CD8-positive, alpha-beta memory T cell (primary cell): ENCODE data around the gene ATG2A. TPM values are rescaled to one million over a fixed set of nuclear protein-coding genes. Genes with fewer than 3 reads are reported as not detected.

Experiments
- CTCF ChIA-PET: fragments of 350-600 bp; sonication (Branson Sonifier 250); formaldehyde crosslinking; loops from one replicate; lab custom pipeline; 2021; ENCODE audit warnings: antibody characterized with exemption; lab: Charles Lee
- POLR2A ChIA-PET: fragments of 350-600 bp; sonication (Branson Sonifier 250); formaldehyde crosslinking; loops from one replicate; lab custom pipeline; 2021; ENCODE audit warnings: antibody characterized with exemption; lab: Charles Lee
- DNase-seq, 5 donors: peaks; one replicate each; pipeline versions ENCODE4 v3.0.0 to v3.0.0-alpha.2; 2020 to 2022; ENCODE audit warnings: mixed read lengths in 1 of 5
- H3K27ac ChIP-seq: one replicate; pipeline ENCODE4 v1.7.0; 2013; ENCODE audit warnings: low read depth, mild to moderate bottlenecking, low read length, moderate library complexity
- H3K27me3 ChIP-seq: 2 replicates; pipeline ENCODE4 v1.7.0; 2013; ENCODE audit warnings: low read length, mild to moderate bottlenecking; ENCODE audit not compliant: insufficient read depth, poor library complexity, severe bottlenecking
- H3K36me3 ChIP-seq: 2 replicates; pipeline ENCODE4 v1.7.0; 2013; ENCODE audit warnings: mild to moderate bottlenecking, low read length, moderate library complexity; ENCODE audit not compliant: insufficient read depth
- H3K4me1 ChIP-seq: 2 replicates; pipeline ENCODE4 v1.7.0; 2013; ENCODE audit warnings: mild to moderate bottlenecking, low read length, moderate library complexity; ENCODE audit not compliant: insufficient read depth
- H3K4me3 ChIP-seq: 2 replicates; pipeline ENCODE4 v1.7.0; 2013; ENCODE audit warnings: mild to moderate bottlenecking, low read length
- H3K9me3 ChIP-seq: 2 replicates; pipeline ENCODE4 v1.7.0; 2013; ENCODE audit warnings: mild to moderate bottlenecking, low read length
- H3K27ac Mint-ChIP-seq, 8 donors: one replicate each; pipeline ENCODE4 v1.8.0; 2020 to 2021; ENCODE audit warnings: mixed read lengths in 8 of 8, mild to moderate bottlenecking in 6 of 8, inconsistent platforms in 3 of 8, moderate library complexity in 3 of 8
- H3K27me3 Mint-ChIP-seq, 2 donors: one replicate each; pipeline ENCODE4 v1.8.0; 2020 to 2021; ENCODE audit warnings: mixed read lengths in 2 of 2, mild to moderate bottlenecking in 1 of 2, moderate library complexity in 1 of 2
- H3K36me3 Mint-ChIP-seq, 3 donors: one replicate each; pipeline ENCODE4 v1.8.0; 2020 to 2021; ENCODE audit warnings: mixed read lengths in 3 of 3, inconsistent platforms in 1 of 3, mild to moderate bottlenecking in 1 of 3
- H3K4me1 Mint-ChIP-seq, 3 donors: one replicate each; pipeline ENCODE4 v1.8.0; 2020 to 2021; ENCODE audit warnings: mixed read lengths in 3 of 3, inconsistent platforms in 1 of 3, mild to moderate bottlenecking in 1 of 3
- H3K4me3 Mint-ChIP-seq, 7 donors: one replicate each; pipeline ENCODE4 v1.8.0; 2020 to 2021; ENCODE audit warnings: mixed read lengths in 7 of 7, mild to moderate bottlenecking in 6 of 7, moderate library complexity in 4 of 7, inconsistent platforms in 2 of 7
- H3K9me3 Mint-ChIP-seq, 5 donors: one replicate each; pipeline ENCODE4 v1.8.0; 2020 to 2022; ENCODE audit warnings: mixed read lengths in 5 of 5, mild to moderate bottlenecking in 3 of 5, moderate library complexity in 2 of 5, inconsistent platforms in 1 of 5
- polyA plus RNA-seq: library from polyadenylated mRNA; unstranded; fragments of 300-500 nt; fragmentation: Illumina TruSeq; gene quantifications from one replicate; pipeline ENCODE4 v1.2.3, GENCODE V29; 2021
- total RNA-seq, 2 experiments: library from RNA; stranded (reverse); gene quantifications; one replicate each; pipeline ENCODE4 v1.2.3, GENCODE V29; 2021

ATG2A gene
- total and polyA plus RNA-seq, 3 experiments from 2014 or later: 7.6 to 27.0 (median 25.7) TPM

- H3K9me3 ChIP-seq: no peaks in the 10 kb centered on the region
- ChIA-PET POLR2A (interaction anchor here (0.8 to 14.7 kb wide), 4 partner anchors 18 to 241 kb away, joined by 3 to 569 read pairs (median 6); partner anchors contain the start of genes ARL2, SF1 and ZNHIT2), CTCF (interaction anchor here (0.7 to 29.6 kb wide), 4 partner anchors 11 to 240 kb away, joined by 3 to 1256 read pairs (median 34); partner anchors contain the start of genes CDC42BPG and ZNHIT2)
- no peak for DNase-seq
- H3K27ac ChIP-seq: peak overlapping the region; percentile 76
- H3K4me3 Mint-ChIP-seq: peak overlapping the region; percentile 98 to 100 (median 99)
- no peaks in the 10 kb centered on the region for H3K9me3 Mint-ChIP-seq
- peaks cover 0 to 10% of the 10 kb centered on the region in 2 donors for H3K27me3 Mint-ChIP-seq
- H3K36me3 Mint-ChIP-seq: peaks cover 11 to 62% (median 14%) of the 10 kb centered on the region in 3 donors
- peak overlapping the region; percentile 92 to 99 (median 96) for H3K27ac Mint-ChIP-seq
- H3K36me3 ChIP-seq: peaks cover 32% of the 10 kb centered on the region
- H3K4me3 ChIP-seq: peak overlapping the region; percentile 99
- no peaks in the 10 kb centered on the region for H3K27me3 ChIP-seq
- peaks cover 72 to 76% (median 76%) of the 10 kb centered on the region in 3 donors for H3K4me1 Mint-ChIP-seq
- peaks cover 76% of the 10 kb centered on the region for H3K4me1 ChIP-seq
Observed at GRCh38 chr11:64876835-64877341, 40.1 kb downstream of the ATG2A start.

GRCh38 chr11:64876229-64876750 is 40.7 kb downstream of the ATG2A start:
- peaks cover 38% of the 10 kb centered on the region for H3K36me3 ChIP-seq
- H3K4me1 Mint-ChIP-seq: peaks cover 74 to 79% (median 78%) of the 10 kb centered on the region in 3 donors

DNA sequence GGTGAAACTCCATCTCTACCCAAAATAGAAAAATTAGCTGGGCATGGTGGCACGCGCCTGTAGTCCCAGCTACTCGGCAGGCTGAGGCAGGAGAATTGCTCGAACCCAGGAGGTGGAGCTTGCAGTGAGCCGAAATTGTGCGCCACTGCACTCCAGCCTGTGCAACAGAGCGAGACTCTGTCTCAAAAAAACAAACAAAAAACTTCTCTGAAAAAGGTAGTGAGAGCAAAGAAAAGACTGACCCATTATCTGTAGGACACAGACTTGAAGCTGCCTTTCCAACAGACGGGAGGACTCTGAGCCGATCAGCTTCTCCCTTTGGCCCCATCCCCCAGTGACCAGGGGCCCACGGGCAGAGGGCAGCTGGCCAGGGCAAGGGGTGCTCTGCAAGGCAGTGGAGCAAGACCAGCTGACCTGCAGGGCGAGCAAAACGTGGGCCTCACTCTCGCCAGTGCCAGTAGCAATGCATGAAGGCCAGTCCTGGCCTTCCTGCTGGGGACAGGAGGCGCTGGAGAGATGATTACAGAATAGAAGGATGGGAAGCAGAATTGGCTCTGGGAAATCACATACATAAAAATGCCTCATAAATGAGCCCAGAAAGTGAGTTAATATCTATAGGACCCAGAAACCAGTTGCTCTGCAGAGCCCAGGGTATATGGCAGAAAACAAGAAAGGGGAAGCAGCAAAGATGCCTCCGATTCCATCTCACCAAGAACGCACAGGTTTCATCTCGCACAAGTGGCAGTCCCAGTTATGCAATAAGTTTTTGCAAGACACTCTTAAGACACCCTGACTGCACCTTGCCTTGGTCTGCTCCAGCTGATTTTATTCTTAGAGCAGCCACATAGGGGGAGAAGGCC is 41.4 kb downstream of the ATG2A start:
- ChIA-PET POLR2A (interaction anchor here (0.7 to 14.7 kb wide), 5 partner anchors 8 to 100 kb away, joined by 3 to 569 read pairs (median 3); partner anchors contain the start of gene PPP2R5B), CTCF (interaction anchor here (1.2 to 29.6 kb wide), 7 partner anchors 9 to 21 kb away, joined by 5 to 1256 read pairs (median 10); partner anchors contain the start of gene CDC42BPG)
- H3K9me3 Mint-ChIP-seq: no peaks in the 10 kb centered on the region
- no peak for DNase-seq
- H3K4me3 Mint-ChIP-seq: peak overlapping the region; percentile 98 to 100 (median 99)
- peak overlapping the region; percentile 92 to 99 (median 96) for H3K27ac Mint-ChIP-seq
- H3K36me3 Mint-ChIP-seq: peaks cover 11 to 74% (median 17%) of the 10 kb centered on the region in 3 donors
- no peaks in the 10 kb centered on the region for H3K9me3 ChIP-seq
- peak overlapping the region; percentile 99 for H3K4me3 ChIP-seq
- peaks cover 79% of the 10 kb centered on the region for H3K4me1 ChIP-seq
- no peaks in the 10 kb centered on the region for H3K27me3 ChIP-seq
- H3K27ac ChIP-seq: peak overlapping the region; percentile 76
- H3K27me3 Mint-ChIP-seq: peaks cover 0 to 10% of the 10 kb centered on the region in 2 donors
- peaks cover 74 to 78% (median 78%) of the 10 kb centered on the region in 3 donors for H3K4me1 Mint-ChIP-seq
- H3K36me3 ChIP-seq: peaks cover 40% of the 10 kb centered on the region

More at GRCh38 chr11:64876229-64876750, 40.7 kb downstream of the ATG2A start:
- Histone ChIP-seq H3K4me1 (peaks cover 79% of the 10 kb centered on the region), H3K27me3 (no peaks in the 10 kb centered on the region), H3K27ac (peak overlapping the region; percentile 76), H3K9me3 (no peaks in the 10 kb centered on the region), H3K4me3 (peak overlapping the region; percentile 99)
- Mint-ChIP-seq H3K27me3 (peaks cover 0 to 10% of the 10 kb centered on the region in 2 donors), H3K36me3 (peaks cover 11 to 67% (median 16%) of the 10 kb centered on the region in 3 donors), H3K9me3 (no peaks in the 10 kb centered on the region), H3K4me3 (peak overlapping the region; percentile 98 to 100 (median 99)), H3K27ac (peak overlapping the region; percentile 92 to 99 (median 96))
- ChIA-PET CTCF (interaction anchor here (2.1 to 29.6 kb wide), 5 partner anchors 11 to 22 kb away, joined by 6 to 1256 read pairs (median 24); partner anchors contain the start of gene CDC42BPG), POLR2A (interaction anchor here (1.9 to 14.7 kb wide), 2 partner anchors 18 to 98 kb away, joined by 8 to 569 read pairs; partner anchors contain the start of gene SF1)
- peak in 1 of 5 donors; percentile 31 for DNase-seq

DNA sequence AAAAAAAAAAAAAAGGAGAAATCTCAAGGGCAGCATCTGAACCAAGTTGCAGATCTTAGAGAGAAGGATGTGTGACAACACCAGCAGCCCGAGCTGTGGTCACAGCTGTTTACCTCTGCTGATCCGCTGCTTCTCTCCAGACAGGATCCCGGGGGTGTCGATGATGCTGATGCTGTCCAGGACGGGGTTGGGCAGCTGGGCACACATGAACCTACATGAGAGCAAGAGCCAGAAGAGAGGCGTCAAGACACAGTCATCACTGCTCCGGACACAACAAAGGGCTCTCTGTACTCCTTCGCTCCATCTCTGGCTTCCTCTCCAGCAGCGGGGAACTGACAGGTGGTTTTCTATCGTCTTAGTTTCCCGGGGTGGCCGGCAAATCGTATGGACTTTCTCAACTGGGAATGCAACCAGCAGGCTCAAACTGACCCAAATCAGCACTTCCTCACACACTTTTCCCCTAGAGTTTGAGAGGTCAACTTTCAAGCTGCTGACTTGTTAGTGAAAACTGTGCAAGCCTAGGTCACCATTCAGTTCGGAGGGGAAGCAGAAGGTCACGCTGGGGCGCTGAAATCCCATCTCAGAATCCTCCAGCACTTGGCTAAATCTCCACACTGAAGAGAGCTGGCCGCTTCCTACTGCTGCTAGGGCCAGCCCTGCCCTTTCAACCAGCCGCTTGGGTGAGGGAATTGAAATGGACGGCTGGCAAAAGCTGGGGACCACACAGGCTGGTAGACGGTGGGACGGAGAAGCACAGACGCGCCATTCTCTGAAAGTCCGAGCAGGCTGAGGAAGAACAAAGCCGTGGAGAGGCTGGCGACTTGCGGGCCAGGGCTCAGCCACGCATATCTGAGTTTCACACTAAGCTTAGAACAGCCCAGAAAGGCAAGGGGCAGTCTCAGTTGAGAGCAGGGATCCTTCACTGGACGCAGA is 42.4 kb downstream of the ATG2A start:
- Histone ChIP-seq H3K36me3 (peaks cover 40% of the 10 kb centered on the region), H3K27me3 (no peaks in the 10 kb centered on the region), H3K9me3 (no peaks in the 10 kb centered on the region), H3K4me1 (peaks cover 79% of the 10 kb centered on the region), H3K4me3 (peak overlapping the region; percentile 99), H3K27ac (peak overlapping the region; percentile 76)
- H3K4me1 Mint-ChIP-seq: peaks cover 72 to 78% (median 76%) of the 10 kb centered on the region in 3 donors
- no peaks in the 10 kb centered on the region for H3K9me3 Mint-ChIP-seq
- peak overlapping the region; percentile 98 to 100 (median 99) for H3K4me3 Mint-ChIP-seq
- DNase-seq: peak; percentile 58 to 83 (median 64)
- H3K27ac Mint-ChIP-seq: peak overlapping the region; percentile 89 to 99 (median 96)
- H3K36me3 Mint-ChIP-seq: peaks cover 11 to 81% (median 17%) of the 10 kb centered on the region in 3 donors
- POLR2A ChIA-PET: interaction anchor here (0.6 to 14.7 kb wide), 6 partner anchors 9 to 623 kb away, joined by 3 to 569 read pairs (median 4); partner anchors contain the start of gene PPP2R5B
- CTCF ChIA-PET: interaction anchor here (0.7 to 29.6 kb wide), 9 partner anchors 10 to 55 kb away, joined by 3 to 1256 read pairs (median 6); partner anchors contain the start of gene CDC42BPG
- H3K27me3 Mint-ChIP-seq: peaks cover 0 to 10% of the 10 kb centered on the region in 2 donors

DNA sequence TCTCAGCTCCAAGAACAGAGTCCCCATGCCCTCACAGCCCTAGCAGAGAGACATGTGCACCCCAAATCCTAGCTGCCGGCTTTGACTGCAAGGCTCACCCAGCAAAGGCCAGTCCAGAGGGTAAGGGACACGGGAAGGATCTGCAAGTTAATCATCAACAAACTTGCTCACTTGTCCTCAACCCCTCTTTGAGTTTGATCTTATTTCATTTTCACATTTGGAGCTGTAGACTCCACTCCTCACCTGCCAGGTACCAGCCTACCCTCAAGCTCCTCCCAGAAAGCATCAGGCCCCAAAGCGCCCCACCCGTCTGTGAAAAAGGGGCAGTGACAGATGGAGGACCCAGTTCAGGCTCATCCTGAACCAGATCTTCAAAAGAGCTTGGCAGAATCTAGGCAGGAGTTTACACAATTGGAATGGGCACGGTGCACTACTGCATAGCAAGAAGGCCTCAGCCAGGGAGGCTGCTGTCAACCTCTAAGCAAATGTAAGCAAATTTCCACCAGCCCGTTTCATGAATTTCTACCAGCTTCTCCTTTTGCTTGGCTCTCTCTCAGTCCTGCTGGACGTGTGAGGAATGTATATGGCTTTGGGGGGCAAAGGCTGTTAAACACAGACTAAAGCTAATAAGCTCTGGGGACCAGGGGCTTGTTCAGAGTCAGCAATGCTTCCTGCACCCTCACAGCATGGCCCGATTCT is 44.1 kb downstream of the ATG2A start:
- ChIA-PET CTCF (interaction anchor here (1.0 to 29.6 kb wide), 6 partner anchors 12 to 142 kb away, joined by 3 to 1256 read pairs (median 6); partner anchors contain the start of gene CDC42BPG), POLR2A (interaction anchor here (0.6 to 14.7 kb wide), 3 partner anchors 8 to 94 kb away, joined by 3 to 569 read pairs (median 4); no protein-coding TSS in a partner anchor)
- H3K36me3 ChIP-seq: peaks cover 43% of the 10 kb centered on the region
- no peaks in the 10 kb centered on the region for H3K27me3 ChIP-seq
- peak overlapping the region; percentile 73 to 98 (median 91) for H3K27ac Mint-ChIP-seq
- H3K9me3 ChIP-seq: no peaks in the 10 kb centered on the region
- H3K4me1 Mint-ChIP-seq: peaks cover 80 to 84% (median 84%) of the 10 kb centered on the region in 3 donors
- H3K4me3 ChIP-seq: peak overlapping the region; percentile 3
- peak in 1 of 5 donors; percentile 25 for DNase-seq
- H3K27ac ChIP-seq: peak overlapping the region; percentile 29
- peaks cover 87% of the 10 kb centered on the region for H3K4me1 ChIP-seq
- H3K9me3 Mint-ChIP-seq: no peaks in the 10 kb centered on the region
- H3K4me3 Mint-ChIP-seq: peak overlapping the region; percentile 69 to 88 (median 79)
- peaks cover 0 to 9% of the 10 kb centered on the region in 2 donors for H3K27me3 Mint-ChIP-seq
- peaks cover 11 to 91% (median 22%) of the 10 kb centered on the region in 3 donors for H3K36me3 Mint-ChIP-seq

DNA sequence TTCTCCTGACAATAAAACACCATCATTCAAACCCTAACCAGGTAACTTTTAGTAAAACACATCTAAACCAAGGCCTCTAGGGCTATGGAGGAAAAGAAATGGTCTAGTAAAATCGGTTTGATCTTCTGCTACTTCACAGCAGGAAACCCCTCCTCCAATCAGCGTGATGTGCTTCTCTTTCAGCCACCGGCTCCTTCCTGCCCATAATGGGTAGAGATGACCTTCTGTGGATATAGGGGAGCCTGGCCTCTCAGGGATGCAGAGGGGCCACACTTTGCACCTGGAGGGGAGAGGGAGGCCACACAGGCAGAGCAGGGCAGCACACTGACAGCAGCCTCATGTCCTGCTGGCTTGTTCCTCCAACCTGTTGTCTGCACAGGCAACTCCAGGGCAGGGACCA is 45.5 kb downstream of the ATG2A start:
- H3K27me3 Mint-ChIP-seq: no peaks in the 10 kb centered on the region
- peak overlapping the region; percentile 69 to 90 (median 80) for H3K4me3 Mint-ChIP-seq
- H3K27ac ChIP-seq: peak overlapping the region; percentile 34
- peaks cover 11 to 86% (median 24%) of the 10 kb centered on the region in 3 donors for H3K36me3 Mint-ChIP-seq
- H3K27ac Mint-ChIP-seq: peak overlapping the region; percentile 86 to 95 (median 90)
- DNase-seq: no peak
- CTCF ChIA-PET: interaction anchor here (4.3 to 29.6 kb wide), 2 partner anchors 16 to 17 kb away, joined by 19 to 1256 read pairs; partner anchors contain the start of gene CDC42BPG
- H3K4me3 ChIP-seq: peak overlapping the region; percentile 72
- peaks cover 50% of the 10 kb centered on the region for H3K36me3 ChIP-seq
- H3K9me3 Mint-ChIP-seq: no peaks in the 10 kb centered on the region
- peaks cover 82 to 91% (median 86%) of the 10 kb centered on the region in 3 donors for H3K4me1 Mint-ChIP-seq
- H3K9me3 ChIP-seq: no peaks in the 10 kb centered on the region
- H3K4me1 ChIP-seq: peaks cover 97% of the 10 kb centered on the region
- POLR2A ChIA-PET: interaction anchor here (14.7 kb wide), 1 partner anchor 13 kb away, joined by 569 read pairs; no protein-coding TSS in a partner anchor
- H3K27me3 ChIP-seq: no peaks in the 10 kb centered on the region
